K562 (cell line): ENCODE data around the gene DNASE2. TPM values are rescaled to one million over a fixed set of nuclear protein-coding genes. Genes with fewer than 3 reads are reported as not detected.
A peak's percentile ranks its signal among the peaks of the same experiment; 100 is the strongest.

Experiments
- HNRNPH1 ChIP-seq: fragments of 200-400 bp; formaldehyde crosslinking; optimal IDR thresholded peaks from 2 replicates; pipeline ENCODE3; 2017; ENCODE audit warnings: low read depth, mild to moderate bottlenecking, low read length, moderate library complexity
- MGA ChIP-seq: fragments of 450-650 bp; IDR thresholded peaks from 2 replicates; pipeline ENCODE4 v1.6.1; 2016; ENCODE audit warnings: mild to moderate bottlenecking, moderate library complexity
- TCF3 ChIP-seq: sonication (generic); formaldehyde crosslinking; IDR thresholded peaks from 2 replicates; pipeline ENCODE4 v1.4.0; 2020; ENCODE audit warnings: mild to moderate bottlenecking, missing genetic modification reagents
- THAP7 ChIP-seq: fragments of 250-450 bp; sonication (Bioruptor Pico); IDR thresholded peaks from 2 replicates; pipeline ENCODE4 v1.5.0; 2021
- THRA ChIP-seq: fragments of 450-650 bp; IDR thresholded peaks from 2 replicates; pipeline ENCODE4 v1.6.1; 2017; ENCODE audit warnings: mild to moderate bottlenecking, moderate library complexity
- U2AF2 ChIP-seq: fragments of 200-400 bp; formaldehyde crosslinking; optimal IDR thresholded peaks from 2 replicates; pipeline ENCODE3; 2017; ENCODE audit warnings: low read depth, mild to moderate bottlenecking, low read length
- ZNF24 ChIP-seq: fragments of 450-650 bp; IDR thresholded peaks from 2 replicates; pipeline ENCODE4 v1.6.1; 2016
- ZNF764 ChIP-seq: fragments of 250-450 bp; sonication (Bioruptor Pico); IDR thresholded peaks from 2 replicates; pipeline ENCODE4 v1.4.0; 2020; ENCODE audit warnings: low read depth, mild to moderate bottlenecking, moderate library complexity
- ZNF780A ChIP-seq: fragments of 250-450 bp; sonication (Bioruptor Pico); IDR thresholded peaks from 2 replicates; pipeline ENCODE4 v1.5.0; 2021; ENCODE audit warnings: mild to moderate bottlenecking
- polyA plus RNA-seq, 8 experiments: library from polyadenylated mRNA; depleted of rRNA in 4 of 8; stranded (reverse) in 5 of 8; unstranded in 3 of 8; fragments of >200 nt; fragmentation: Nextera tagmentation in 2 of 8; fragmentation: Illumina TruSeq in 1 of 8; extraction: Ambion mirVana in 2 of 8; extraction: Trizol in 1 of 8; gene quantifications; 2 replicates each; pipeline versions ENCODE4 v1.2.1 to v1.2.3, GENCODE V29; 2011 to 2014; ENCODE audit warnings: inconsistent platforms in 1 of 8, missing spikeins in 1 of 8
- total RNA-seq, 7 experiments: library from RNA; depleted of rRNA in 6 of 7; stranded (reverse); fragments of >200 nt in 6 of 7; fragmentation: Illumina TruSeq in 2 of 7; extraction: Trizol in 2 of 7; gene quantifications; 2 replicates each; pipeline versions ENCODE4 v1.2.1 to v1.2.3, GENCODE V29; 2011 to 2021; ENCODE audit warnings: low replicate concordance in 1 of 7
- TF ChIP-seq, protein P1 (sequence below): fragments of 450-650 bp; IDR thresholded peaks from 2 replicates; pipeline ENCODE4 v1.6.1; 2016; ENCODE audit warnings: borderline replicate concordance

The DNASE2 gene
- total and polyA plus RNA-seq, 9 of the 15 experiments (the other 6 are each of a cell fraction or from before 2014, with no cell fraction given), result 4.4 to 27.0 (median 20.2) TPM

- TF ChIP-seq MGA (no peak), ZNF764 (CRISPR knock-in tag) (no peak), THRA (no peak), ZNF780A (no peak), TCF3 (no peak), U2AF2 (no peak), THAP7 (CRISPR knock-in tag) (no peak), HNRNPH1 (no peak), ZNF24 (no peak)
- TF ChIP-seq, protein P1, sequence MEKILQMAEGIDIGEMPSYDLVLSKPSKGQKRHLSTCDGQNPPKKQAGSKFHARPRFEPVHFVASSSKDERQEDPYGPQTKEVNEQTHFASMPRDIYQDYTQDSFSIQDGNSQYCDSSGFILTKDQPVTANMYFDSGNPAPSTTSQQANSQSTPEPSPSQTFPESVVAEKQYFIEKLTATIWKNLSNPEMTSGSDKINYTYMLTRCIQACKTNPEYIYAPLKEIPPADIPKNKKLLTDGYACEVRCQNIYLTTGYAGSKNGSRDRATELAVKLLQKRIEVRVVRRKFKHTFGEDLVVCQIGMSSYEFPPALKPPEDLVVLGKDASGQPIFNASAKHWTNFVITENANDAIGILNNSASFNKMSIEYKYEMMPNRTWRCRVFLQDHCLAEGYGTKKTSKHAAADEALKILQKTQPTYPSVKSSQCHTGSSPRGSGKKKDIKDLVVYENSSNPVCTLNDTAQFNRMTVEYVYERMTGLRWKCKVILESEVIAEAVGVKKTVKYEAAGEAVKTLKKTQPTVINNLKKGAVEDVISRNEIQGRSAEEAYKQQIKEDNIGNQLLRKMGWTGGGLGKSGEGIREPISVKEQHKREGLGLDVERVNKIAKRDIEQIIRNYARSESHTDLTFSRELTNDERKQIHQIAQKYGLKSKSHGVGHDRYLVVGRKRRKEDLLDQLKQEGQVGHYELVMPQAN, result peak; percentile 66
Observed at GRCh38 chr19:12840091-12841079, 40.9 kb downstream of the DNASE2 start (continued).
